HEK293T (cell line): ENCODE data around the gene CIAPIN1.

Source experiments
- CTCF ChIA-PET: fragments of 350-600 bp; formaldehyde crosslinking; extraction: SDS; loops from one replicate; lab custom pipeline; 2021; ENCODE audit warnings: antibody characterized with exemption, inconsistent platforms; lab: Yijun Ruan, JAX
- POLR2A ChIA-PET: fragments of 350-600 bp; formaldehyde crosslinking; extraction: SDS; loops from one replicate; lab custom pipeline; 2020; ENCODE audit warnings: antibody characterized with exemption, inconsistent platforms; lab: Yijun Ruan, JAX
- DNase-seq: peaks from one replicate; pipeline ENCODE4 v3.0.0; 2012; ENCODE audit warnings: mixed read lengths; ENCODE audit errors: extremely low spot score
- ARNT ChIP-seq: fragments of 450-650 bp; IDR thresholded peaks from 2 replicates; pipeline ENCODE4 v1.6.1; 2017; ENCODE audit warnings: mild to moderate bottlenecking
- BHLHE40 ChIP-seq: fragments of 450-650 bp; IDR thresholded peaks from 2 replicates; pipeline ENCODE4 v1.6.1; 2016; ENCODE audit warnings: mild to moderate bottlenecking, moderate library complexity, borderline replicate concordance
- CTBP1 ChIP-seq: fragments of 450-650 bp; IDR thresholded peaks from 2 replicates; pipeline ENCODE4 v1.6.1; 2016; ENCODE audit warnings: borderline replicate concordance
- ELF4 ChIP-seq: fragments of 450-650 bp; IDR thresholded peaks from 2 replicates; pipeline ENCODE4 v1.6.1; 2017; ENCODE audit warnings: antibody characterized with exemption
- FOXA1 ChIP-seq: fragments of 450-650 bp; IDR thresholded peaks from 2 replicates; pipeline ENCODE4 v1.6.1; 2016; ENCODE audit warnings: mild to moderate bottlenecking
- FOXK2 ChIP-seq: fragments of 450-650 bp; IDR thresholded peaks from 2 replicates; pipeline ENCODE4 v1.6.1; 2016; ENCODE audit warnings: mild to moderate bottlenecking
- FOXM1 ChIP-seq: fragments of 450-650 bp; IDR thresholded peaks from 2 replicates; pipeline ENCODE4 v1.6.1; 2017; ENCODE audit warnings: mild to moderate bottlenecking, borderline replicate concordance
- HDGF ChIP-seq: fragments of 450-650 bp; IDR thresholded peaks from 2 replicates; pipeline ENCODE4 v1.6.1; 2017; ENCODE audit warnings: antibody characterized with exemption, borderline replicate concordance
- L3MBTL2 ChIP-seq: fragments of 450-650 bp; conservative IDR thresholded peaks from 2 replicates; pipeline ENCODE4 v1.6.1; 2016; ENCODE audit warnings: mild to moderate bottlenecking
- LEF1 ChIP-seq: fragments of 450-650 bp; IDR thresholded peaks from 2 replicates; pipeline ENCODE4 v1.6.1; 2017; ENCODE audit warnings: mild to moderate bottlenecking, borderline replicate concordance
- NFRKB ChIP-seq: fragments of 450-650 bp; IDR thresholded peaks from 2 replicates; pipeline ENCODE4 v1.6.1; 2016; ENCODE audit warnings: mild to moderate bottlenecking, moderate library complexity
- SP1 ChIP-seq: fragments of 450-650 bp; IDR thresholded peaks from 2 replicates; pipeline ENCODE4 v1.6.1; 2017
- SUZ12 ChIP-seq: fragments of 450-650 bp; IDR thresholded peaks from 2 replicates; pipeline ENCODE4 v1.6.1; 2016; ENCODE audit warnings: mild to moderate bottlenecking
- TARDBP ChIP-seq: fragments of 450-650 bp; IDR thresholded peaks from 2 replicates; pipeline ENCODE4 v1.6.1; 2016
- ZNF384 ChIP-seq: fragments of 450-650 bp; IDR thresholded peaks from 2 replicates; pipeline ENCODE4 v1.6.1; 2016
- TF ChIP-seq, protein P1 (sequence below): fragments of 450-650 bp; IDR thresholded peaks from 2 replicates; pipeline ENCODE4 v1.6.1; 2016

The CIAPIN1 gene

DNA sequence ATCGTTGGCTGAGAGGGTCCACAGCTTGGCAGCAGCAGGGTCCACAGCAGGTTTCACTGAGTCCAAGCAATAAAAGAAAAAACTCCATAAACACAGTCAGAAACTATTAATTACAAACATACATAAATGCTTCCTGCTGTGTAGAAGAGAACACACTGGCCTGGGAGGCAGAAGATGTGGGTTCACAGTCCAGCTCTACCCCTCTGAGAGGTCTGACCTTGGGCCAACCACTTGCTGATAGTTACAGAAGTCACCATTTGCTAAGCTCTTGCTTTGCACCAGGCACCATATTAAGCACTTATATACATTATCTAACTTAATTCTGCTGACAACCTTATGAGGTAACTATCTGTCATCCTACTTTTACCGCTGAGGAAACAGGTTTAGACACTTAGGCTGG lies 14.7 kb downstream of the CIAPIN1 start:
- TF ChIP-seq ELF4 (no peak), SP1 (no peak), NFRKB (no peak), FOXA1 (no peak), LEF1 (no peak), BHLHE40 (no peak), CTBP1 (no peak), SUZ12 (no peak), FOXK2 (no peak), ZNF384 (no peak)
- TF ChIP-seq, protein P1, sequence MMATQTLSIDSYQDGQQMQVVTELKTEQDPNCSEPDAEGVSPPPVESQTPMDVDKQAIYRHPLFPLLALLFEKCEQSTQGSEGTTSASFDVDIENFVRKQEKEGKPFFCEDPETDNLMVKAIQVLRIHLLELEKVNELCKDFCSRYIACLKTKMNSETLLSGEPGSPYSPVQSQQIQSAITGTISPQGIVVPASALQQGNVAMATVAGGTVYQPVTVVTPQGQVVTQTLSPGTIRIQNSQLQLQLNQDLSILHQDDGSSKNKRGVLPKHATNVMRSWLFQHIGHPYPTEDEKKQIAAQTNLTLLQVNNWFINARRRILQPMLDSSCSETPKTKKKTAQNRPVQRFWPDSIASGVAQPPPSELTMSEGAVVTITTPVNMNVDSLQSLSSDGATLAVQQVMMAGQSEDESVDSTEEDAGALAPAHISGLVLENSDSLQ: no peak
- ChIA-PET CTCF (no interaction called here), POLR2A (interaction anchor here (1.4 kb wide), 1 partner anchor 15 kb away, joined by 3 read pairs; the partner anchor contains the start of genes CIAPIN1 and COQ9)
- DNase-seq: no peak

DNA sequence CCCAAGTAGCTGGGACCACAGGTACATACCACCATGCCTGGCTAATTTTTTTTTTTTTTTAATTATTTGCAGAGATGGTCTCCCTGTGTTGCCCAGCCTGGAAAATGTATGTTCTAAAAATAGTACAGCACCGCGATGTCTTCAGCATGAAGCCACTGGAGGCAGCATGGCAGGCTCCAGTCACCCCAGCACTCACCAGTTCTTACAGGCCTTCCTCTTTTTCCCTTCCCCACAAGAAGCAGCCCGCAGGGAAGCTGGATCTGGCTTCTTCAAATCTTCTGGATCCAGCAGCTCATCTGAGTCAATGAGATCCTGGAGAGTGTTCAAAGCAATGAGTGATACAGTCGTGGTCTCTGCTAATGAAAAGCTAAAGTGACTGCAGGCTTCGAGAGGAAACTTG lies 16.2 kb downstream of the CIAPIN1 start:
- POLR2A ChIA-PET: no interaction called here
- DNase-seq: no peak
- TF ChIP-seq ARNT (no peak), LEF1 (no peak), HDGF (no peak)
- CTCF ChIA-PET: no interaction called here

DNA sequence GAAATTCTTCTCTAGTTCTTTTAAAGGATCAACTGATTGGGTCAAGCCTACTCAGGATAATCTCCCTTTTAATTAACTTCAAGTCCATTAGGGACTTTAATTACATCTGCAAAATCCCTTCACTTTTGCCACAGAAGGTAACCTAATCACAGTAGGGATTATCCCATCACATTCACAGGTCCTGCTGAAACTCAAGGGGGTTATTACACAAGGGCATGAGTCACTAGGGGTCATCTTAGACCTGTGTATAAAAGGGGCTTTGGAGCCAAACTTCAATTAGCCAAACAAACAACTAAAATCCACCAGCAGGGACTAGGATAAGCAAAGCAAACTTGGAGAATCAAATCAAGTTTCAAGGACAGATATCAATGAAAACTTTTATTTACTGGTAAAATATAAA lies 19.4 kb downstream of the CIAPIN1 start:
- DNase-seq: no peak
- ChIA-PET POLR2A (no interaction called here), CTCF (no interaction called here)
- TF ChIP-seq ARNT (no peak), CTBP1 (no peak), TARDBP (no peak), ZNF384 (no peak), FOXA1 (no peak), BHLHE40 (no peak)
- TF ChIP-seq, protein P1: no peak

DNA sequence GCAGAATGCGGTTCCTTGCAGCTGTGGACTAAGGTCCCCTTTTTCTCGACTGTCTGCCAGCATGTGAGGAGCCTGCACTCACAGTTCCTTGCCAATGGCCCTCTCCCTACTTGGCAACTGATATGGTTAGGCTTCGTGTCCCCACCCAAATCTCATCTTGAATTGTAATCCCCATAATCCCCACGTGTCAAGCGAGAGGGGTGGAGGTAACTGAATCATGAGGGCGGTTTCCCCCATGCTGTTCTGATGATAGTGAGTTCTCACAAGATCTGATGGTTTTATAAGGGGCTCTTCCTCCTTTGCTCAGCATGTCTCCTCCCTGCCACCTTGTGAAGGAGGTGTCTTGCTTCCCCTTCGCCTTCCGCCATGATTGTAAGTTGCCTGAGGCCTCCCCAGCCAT lies 19.9 kb downstream of the CIAPIN1 start:
- DNase-seq: no peak
- POLR2A ChIA-PET: no interaction called here
- CTCF ChIA-PET: no interaction called here

DNA sequence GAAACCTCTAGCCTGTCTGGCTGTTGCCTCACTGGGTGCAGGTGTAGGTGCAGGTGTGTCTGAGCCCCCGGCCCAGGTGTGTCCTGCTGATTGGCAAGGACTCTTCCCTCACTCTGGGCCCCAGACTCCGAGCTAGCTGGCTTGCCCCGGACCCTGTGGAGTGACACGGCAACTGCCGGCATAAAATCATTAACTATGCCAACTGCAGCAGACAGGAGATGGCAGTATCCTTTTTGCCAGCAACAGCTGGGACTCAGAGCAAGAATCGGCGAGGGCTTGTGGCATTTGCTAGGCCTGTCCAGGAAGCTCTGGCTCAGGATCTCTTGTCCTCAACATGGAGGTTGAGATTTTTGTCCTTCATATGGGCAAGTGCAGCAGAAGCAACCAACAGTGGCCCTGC lies 20.8 kb downstream of the CIAPIN1 start:
- no peak for DNase-seq
- no peak for TF ChIP-seq CTBP1
- no peak for TF ChIP-seq FOXM1
- no peak for TF ChIP-seq FOXK2
- TF ChIP-seq FOXA1: no peak
- TF ChIP-seq SP1: no peak
- no peak for TF ChIP-seq BHLHE40
- TF ChIP-seq LEF1: no peak
- TF ChIP-seq NFRKB: no peak
- TF ChIP-seq, protein P1: no peak
- TF ChIP-seq TARDBP: no peak
- TF ChIP-seq ZNF384: no peak
- no peak for TF ChIP-seq L3MBTL2
- no peak for TF ChIP-seq HDGF
- no peak for TF ChIP-seq SUZ12
- ChIA-PET CTCF (no interaction called here), POLR2A (no interaction called here)

More for the DNA sequence above, 19.9 kb downstream of the CIAPIN1 start:
- no peak for TF ChIP-seq SUZ12
- no peak for TF ChIP-seq LEF1
- TF ChIP-seq SP1: no peak
- TF ChIP-seq FOXM1: no peak

DNA sequence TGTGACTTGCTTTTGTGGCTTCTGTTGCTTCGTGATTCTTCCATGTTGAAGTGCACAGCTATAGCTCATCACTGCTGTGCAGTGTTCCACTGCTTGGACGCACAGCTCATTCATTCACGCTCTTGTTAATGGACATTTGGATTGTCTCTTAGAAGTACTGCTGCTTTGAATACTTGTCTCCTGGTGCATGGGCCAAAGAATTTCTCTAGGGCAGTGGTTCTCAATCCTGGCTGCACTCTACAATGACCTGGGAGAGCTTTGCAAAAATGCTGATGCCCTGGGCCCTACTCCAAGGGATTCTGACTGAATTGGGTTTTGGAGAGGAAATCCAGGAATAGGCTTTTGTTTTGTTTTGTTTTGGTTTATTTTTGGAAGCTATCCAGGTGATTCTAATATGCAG lies 22.6 kb downstream of the CIAPIN1 start:
- ChIA-PET POLR2A (interaction anchor here (0.8 kb wide), 1 partner anchor 239 kb away, joined by 3 read pairs; the partner anchor contains the start of gene PSME3IP1), CTCF (interaction anchor here (0.6 kb wide), 2 partner anchors 81 to 98 kb away, joined by 3 read pairs; no protein-coding TSS in a partner anchor)
- TF ChIP-seq SP1 (no peak), CTBP1 (no peak), FOXM1 (no peak), TARDBP (no peak), HDGF (no peak), ELF4 (no peak), SUZ12 (no peak), LEF1 (no peak), NFRKB (no peak), L3MBTL2 (no peak), ZNF384 (no peak), FOXA1 (no peak), FOXK2 (no peak), BHLHE40 (no peak), ARNT (no peak)
- TF ChIP-seq, protein P1: no peak
- DNase-seq: no peak
